ENCODE results near the gene TBX1.
"Not testable (repeated sequence)": the region's sequence is repeated elsewhere in the genome, so short reads cannot be mapped to it uniquely, and the experiment has no call there.

TBX1 gene

DNA sequence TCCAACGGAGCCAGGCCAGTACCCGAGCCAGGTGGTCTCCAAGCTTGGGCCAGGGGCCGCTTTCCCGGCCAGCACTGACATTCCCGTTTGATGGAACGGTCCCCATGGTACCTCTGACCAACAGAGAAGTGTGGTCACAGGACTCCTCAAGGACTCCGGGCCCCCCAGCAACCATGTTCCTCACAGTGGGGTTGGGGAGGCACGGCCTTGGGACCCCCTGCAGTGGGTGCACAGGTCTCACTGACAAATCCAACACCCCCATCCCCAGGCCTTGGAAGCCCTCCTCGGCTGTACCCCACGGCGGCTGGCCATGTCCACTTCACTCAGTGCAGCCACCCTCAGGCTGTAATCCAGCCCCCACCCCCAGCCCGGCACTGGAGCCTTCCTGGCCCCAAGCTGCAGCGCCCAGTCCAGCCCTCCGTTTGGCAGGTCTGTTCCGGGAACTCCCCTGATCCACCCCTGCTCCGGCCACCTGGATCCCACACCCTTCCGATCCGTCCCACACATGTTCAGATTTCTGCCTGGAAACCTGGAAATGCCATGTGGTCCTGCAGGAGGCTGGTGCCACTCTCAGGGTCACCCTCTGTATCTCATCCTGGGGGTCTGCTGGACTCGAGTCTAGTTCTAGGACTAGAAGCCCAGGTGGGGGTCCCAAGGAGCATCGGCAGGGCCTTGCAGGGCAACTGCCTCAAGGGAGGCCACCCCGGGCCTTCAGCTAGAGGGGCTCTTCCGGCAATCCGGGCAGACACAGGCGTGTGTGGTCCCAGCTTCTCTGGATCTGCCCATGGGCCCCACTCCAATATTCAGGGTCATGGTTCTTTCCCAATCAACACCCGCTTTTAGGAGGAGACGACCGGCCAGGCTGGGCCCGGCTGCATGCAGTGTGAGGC is 26.6 kb downstream of the TBX1 start:
- DNase-seq, result no peak

DNA sequence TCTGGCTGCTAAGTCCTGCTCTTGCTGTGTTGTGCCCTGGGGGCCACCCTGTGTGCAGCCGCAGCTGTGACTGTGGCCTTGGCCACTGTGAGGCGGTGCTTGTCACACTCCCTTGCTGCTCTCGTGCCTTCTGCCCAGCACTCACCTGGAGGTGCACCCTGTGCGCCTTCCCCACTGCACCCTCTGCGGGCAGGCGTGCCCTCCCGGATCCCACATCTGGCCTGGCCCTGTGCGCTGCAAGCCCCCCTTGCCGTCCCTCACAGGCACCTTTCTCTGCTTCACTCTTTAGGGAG is 27.2 kb downstream of the TBX1 start:
- DNase-seq, result no peak

DNA sequence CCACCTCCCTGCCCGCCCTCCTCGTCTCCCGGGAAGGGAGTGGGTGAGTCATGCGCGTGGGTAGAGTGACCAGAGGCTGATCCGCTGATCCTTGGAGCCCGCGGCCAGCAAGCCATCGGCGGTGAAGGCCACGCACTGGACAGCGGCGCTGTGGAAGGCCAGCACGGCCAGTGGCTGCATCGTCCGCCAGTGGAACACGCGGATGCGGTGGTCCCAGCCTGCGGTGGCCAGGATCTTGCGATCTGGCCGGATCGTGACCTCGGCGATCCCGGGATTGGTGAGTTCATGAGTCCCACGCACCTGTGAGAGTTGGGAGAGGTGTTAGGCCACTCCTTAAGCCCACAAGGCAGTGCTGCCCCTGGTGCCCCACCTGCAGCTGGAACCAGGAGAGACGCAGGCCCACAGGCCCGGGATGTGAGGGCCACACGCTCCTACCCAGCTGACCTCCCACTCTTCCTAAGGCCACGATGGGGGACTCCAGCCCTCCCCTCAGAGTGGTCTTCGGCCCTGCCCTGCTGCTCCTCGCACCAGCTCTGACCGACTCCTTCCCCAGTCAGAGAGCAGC is 28.2 kb downstream of the TBX1 start:
- no peak for DNase-seq

DNA sequence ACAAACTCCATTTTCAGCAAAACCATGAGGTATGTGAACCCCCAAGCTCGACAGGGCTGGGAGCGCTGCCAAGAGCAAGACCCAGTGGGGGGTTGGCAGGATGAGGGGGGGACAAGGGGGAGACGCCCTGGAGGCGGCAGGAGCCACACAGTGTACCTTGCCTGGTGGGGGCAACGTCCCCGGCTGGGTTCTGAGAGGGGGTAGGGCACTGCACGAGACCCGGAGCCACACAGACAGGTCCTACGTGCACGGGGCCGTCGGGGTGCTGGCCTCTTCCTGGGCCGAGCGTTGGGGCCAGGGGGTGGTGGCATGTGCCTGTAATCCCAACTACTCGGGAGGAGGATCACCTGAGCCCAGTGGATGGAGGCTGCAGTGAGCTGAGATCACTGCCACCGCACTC is 28.8 kb downstream of the TBX1 start:
- DNase-seq, result no peak

DNA sequence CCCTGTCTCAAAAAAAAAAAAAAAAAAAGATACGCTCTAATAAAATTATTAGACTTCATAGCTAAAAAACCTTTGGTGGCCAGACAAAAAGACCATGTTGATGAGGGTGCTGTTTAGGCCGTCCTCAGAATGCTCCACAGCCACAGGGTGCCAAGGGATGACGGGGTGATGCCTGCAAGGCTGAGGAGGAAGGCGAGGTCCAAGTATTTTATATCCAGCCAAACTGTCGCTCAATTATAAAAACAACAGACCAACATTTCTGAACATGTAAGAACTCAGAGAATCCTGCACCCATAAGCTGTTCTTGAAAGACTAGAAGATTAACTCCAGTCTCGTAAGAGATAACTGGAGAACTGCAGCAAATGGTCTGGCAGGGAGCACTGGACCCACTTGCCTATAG is 29.2 kb downstream of the TBX1 start:
- DNase-seq, result no peak

DNA sequence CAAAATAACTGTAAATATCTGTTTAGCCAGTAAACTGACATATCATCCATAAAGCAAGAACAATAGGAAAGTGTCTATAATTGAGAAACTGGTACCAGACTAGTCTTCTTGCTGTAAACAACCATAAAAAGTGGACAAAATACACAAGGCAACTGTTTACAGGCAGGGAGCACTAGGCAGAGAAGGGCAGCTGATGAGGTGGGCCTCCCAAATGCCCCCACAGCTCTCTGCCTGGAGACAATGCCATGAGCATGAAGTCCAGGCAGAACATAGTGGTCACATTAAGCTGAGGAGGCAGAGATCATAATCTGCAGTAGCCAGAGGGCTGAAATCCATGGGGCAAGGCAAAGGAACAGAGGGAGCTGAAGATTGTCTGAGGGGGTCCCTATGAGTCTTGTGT is 30.7 kb downstream of the TBX1 start:
- no peak for DNase-seq

DNA sequence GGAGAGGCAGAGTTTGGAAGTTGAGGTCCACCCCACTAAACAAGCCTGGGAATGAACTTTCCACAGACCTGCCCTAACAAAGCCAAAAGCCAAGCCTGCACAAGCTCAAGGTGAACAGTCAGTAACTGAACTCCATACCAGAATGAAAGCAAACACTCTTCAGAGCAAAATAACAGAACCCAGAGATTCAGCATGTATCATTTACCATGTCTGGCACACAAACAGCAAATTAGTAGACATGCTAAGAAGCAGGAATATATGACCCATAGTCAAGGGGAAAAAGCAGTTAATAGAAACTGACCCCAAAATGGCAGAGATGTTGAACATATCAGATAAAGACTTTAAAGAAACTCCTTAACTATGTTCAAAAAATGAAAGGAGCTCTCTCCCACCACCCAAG is 31.3 kb downstream of the TBX1 start:
- no peak for DNase-seq

DNA sequence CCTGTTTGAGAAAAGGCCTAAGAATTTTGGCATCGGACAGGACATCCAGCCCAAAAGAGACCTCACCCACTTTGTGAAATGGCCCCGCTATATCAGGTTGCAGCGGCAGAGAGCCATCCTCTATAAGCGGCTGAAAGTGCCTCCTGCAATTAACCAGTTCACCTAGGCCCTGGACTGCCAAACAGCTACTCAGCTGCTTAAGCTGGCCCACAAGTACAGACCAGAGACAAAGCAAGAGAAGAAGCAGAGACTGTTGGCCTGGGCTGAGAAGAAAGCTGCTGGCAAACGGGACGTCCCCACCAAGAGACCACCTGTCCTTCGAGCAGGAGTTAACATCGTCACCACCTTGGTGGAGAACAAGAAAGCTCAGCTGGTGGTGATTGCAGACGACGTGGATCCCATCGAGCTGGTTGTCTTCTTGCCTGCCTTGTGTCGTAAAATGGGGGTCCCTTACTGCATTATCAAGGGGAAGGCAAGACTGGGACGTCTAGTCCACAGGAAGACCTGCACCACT is 31.9 kb downstream of the TBX1 start:
- not testable (repeated sequence) for DNase-seq

DNA sequence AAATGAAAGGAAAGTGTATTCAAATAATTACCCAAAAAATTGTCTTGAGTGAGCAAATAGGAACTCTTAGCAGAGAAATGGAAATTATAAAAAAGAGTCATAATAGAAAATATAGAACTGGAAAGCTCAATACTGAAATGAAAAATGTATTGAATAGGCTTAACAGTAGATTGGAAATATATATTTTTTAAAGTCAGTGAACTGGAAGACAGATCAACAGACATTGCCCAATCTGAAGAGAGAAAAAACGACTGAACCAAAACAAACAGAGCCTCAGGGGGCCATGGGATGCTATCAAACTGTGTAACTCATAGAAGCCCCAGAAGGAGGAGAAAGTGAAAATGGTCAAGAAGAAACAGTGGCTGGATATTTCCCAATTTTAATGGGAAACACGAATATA is 32.6 kb downstream of the TBX1 start:
- DNase-seq, result no peak

DNA sequence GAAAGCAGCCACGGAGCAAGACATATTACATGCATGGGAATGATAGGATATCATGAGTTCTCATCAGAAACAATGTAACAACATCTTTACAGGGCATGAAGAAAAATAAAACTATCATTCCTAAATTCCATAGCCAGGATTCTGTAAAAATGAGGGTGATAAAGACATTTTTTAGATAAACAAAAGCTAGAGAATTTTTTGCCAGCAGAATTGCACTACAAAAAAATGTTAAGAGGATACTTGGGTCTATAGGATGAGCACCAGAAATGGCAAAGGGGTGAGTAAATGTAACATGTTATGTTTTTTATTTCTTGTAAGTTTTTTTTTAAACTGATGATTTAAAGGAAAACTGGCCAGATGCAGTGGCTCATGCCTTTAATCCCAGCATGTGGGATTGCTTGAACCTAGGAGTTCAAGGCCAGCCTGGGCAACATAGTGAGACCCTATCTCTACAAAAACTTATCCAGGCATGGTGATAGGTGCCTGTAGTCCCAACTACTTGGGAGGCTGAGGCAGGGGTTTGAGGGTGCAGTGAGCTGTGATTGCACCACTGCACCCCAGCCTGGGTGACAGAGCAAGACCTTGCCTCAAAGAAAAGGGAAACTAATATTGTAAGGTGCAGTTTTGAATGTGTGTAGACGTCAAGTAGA is 33.2 kb downstream of the TBX1 start:
- no peak for DNase-seq

DNA sequence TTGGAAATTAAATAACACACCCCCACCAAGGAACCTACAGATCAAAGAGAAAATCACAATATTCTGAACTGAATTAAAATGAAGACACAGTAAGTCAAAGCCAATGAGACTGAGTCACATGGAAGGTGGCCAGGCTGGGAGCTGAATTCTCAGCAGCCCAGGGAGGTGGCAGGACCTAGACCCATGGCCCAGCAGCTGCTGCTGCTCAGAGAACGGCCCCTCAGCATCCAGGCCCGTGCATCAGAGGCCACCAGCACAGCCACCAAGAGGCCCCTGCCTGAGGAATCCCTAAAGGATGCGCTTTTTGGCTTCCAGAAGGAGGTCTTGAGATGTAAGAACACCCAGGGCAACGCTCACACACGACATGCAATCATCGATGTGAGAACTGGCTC is 35.0 kb downstream of the TBX1 start:
- no peak for DNase-seq

DNA sequence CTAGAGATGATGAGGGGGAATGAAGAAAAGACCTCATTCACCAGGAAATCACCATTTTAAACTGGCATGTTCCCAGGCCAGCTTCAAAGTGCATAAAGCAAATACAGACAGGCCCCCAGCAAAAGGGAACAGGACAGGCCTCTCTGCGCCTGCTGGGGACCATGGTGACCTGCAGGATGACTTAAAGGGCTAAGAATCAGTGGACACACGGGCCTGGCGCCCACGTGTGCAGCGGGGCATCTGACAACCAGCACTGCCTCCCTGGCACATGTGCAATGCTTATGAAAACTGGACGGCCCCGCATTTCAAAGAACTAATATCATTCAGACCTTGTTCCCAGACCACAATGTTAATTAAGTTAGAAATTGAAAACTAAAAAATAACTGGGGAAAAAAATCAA is 35.6 kb downstream of the TBX1 start:
- DNase-seq, result no peak

DNA sequence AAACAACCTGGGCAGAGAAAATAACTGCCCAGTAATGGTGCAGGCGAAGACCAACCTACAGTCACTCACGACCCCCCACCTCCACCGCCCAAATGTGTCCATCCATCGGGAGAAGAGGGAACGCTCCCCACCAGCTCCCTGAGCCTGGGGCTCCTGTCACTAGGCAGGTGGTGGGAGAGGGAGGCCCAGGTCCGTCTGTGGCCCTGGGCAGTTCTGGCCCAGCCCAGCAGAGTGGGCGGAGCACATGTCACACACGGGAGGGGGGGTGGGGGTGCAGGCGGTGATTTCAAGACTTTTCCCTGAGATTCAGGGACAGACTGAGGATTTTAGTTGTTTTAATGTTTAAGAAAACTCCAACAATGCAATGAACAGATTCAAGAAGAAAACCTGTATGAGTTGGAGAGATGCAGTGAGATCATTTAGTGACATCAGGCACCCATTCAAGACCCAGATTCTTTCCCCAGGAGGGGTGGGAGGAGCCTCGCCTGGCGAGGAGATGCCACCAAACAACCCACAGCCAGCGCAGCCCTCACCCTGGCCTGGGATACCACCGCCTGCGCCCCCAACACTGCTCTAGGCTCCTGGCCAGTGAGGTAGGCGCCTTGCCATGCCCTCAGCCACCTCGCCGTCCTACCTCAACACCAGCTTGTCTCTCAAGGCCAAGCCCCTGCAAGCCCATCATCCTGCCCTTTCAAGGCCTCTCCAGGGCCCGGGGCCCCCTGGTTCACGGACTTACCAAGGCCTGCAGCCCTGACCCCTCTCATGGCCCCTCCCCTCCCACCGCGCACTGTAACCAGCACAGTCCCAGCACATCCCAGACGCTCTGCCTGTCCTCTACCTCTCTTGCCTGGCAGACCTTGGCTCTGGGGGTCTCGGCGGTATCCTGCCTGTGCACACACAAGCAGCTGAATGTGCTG is 36.8 kb downstream of the TBX1 start:
- DNase-seq, result no peak

DNA sequence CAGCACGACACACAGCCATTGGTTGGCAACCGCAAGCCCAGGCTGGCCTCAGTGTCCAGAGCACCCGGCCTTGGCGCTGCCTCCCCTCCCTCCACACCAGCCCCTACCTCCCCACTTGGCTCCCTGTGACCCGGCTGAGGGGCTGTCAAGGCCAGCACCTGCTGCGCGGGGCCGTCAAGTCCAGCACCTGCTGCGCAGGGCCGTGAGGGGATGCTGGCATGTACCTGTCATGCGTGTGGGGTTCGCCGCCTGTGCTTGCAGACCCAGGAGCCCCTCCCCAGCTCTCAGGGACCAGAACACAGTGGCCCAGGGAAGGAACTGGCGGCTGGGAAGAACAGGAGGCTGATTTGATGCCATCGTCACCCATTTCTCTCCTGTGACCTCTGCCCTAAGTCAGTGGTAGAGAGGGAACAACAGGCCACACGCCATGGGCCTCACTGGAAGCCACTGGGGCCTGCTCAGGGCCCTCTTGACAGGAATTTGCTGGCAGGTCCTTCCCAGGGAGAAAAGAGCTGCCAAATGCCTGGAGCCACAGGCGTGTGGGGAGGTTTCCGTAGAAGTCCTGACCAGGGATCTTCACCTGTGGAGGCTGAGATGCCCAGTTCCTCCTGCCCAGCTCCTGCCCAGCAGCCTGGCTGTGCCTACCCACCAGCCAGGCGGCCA is 37.6 kb downstream of the TBX1 start:
- DNase-seq, result no peak

DNA sequence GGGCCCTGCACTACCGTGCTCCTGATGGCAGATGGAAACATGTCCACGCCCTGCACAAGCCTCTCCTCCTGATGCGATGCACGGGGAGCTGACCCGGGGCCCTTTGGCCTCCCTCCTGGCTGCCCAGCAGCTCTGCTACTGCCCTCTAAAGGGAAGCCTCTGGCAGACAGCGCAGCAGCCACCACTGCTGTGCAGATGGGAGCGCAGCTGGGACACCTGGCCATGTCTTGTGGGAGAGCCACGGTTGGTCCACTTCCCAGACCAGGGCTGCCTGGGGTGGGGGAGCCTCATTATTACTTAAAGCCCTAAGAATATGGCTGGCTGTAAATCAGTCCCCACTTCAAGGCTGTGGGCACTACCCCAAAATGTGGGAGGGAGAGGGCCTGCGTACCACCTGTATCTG is 38.3 kb downstream of the TBX1 start:
- DNase-seq, result no peak

DNA sequence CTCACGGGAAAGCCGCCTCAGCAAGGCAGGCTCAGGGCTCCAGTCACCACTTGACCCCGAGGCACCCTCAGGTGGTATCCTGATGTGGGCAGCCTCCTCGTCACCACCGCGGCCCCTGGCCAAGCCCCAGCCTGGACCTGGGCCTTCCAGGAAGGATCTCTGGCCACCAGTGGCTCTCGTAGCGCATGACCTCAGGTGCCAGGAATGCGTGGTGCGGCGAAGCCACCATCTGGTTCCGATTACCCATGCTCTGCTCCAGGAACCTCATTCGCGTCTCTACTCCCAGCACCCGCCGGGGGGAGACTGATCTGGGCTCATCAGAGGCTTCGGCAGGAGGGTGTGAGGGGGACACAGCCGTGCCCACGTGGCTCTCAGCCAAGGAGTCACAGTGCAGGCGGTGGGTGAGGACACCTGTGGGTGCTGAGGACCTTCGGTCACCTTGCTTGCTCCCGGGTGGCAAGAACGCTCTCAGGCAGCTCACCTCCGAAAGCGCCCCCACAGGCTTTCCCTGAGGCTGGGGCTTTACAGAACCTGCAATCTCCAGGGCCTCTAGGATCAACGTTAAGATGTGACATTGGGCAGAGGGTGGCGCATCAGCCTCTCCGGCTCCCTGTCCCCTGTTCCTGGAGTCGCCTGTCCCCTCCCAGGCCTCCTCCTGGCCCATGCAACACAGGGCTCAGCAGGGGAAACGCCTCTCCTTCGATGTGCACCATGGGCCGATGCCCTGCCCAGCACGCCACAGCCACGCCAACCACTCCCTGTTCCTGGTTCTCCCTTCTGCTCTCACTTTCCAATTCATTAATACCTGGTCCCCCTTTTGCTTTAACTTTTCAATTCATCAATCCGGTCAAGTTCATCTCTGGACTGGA is 39.0 kb downstream of the TBX1 start:
- peak; percentile 36 for DNase-seq

DNA sequence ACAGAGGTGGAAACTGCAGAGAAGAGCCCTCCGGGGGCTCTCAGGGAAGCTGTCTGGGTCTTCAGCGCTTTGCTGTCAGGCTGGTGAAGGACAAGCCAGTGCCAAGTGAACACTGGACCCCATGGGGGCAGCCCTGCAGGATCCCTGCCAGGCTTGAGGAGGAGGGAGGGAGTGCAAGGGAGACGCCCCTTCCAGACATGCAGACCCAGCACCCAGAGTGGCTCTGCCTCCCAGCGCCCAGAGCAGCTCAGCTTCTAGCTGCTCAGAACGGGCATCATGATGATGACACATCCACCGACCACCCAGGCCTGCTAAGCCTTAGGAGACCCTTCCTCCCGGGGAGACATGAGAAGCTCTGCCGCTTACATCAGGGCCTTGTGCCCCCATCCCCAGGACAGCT is 39.7 kb downstream of the TBX1 start:
- no peak for DNase-seq

DNA sequence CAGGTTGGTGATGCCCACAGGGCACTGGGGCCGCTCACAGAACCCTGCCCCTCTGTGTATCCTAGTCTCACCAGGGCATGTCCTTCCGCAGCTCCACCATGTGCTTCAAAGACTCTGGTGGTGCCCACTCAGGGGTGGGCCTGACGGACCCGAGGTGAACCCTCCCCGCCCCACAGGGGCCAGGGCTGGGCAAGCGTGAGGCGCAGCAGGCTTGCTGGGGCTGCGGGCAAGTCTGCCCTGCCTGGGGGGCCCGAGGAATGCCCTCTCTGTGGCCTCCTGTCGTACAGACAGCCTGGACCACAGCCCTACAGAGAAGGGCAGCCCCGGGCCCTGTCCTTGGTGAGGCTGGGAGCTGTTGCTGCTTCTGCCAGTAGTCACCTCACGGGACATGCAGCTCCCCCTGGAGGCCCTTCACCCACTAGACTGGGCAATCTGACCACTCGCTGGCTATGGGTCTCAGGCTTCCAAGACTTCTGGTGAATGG is 40.2 kb downstream of the TBX1 start:
- peak; percentile 12 for DNase-seq

DNA sequence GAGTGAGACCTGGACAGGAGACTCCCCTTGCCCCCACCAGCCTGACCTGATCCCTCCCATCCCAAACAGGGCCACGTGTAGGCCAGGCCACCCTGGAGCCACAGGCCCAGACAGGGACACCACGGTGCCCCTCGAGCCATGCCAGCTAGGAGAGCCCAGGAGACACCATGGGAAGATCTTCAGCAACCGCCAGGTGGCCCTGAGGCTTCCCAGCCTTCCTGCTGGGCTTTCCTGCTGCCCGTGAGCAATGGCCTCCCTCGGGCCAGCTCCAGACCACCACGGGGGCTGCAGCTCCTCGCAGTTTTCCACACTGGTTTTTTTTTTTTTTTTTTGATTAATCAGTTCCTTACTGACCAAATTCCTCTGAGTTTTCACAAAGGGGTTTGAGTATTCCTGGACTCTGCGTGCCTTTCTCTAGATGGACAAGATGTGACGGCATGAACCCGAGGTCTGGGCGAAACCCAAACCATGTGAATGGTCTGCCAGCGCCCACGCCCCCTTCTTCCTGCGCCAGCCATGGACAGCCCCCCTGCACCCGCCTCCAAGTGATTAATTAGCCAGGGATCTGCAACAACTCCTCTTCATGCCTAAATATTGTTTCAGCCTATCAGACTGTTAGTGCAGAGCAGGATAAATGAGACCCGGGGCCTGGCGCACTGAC is 40.9 kb downstream of the TBX1 start:
- no peak for DNase-seq

DNA sequence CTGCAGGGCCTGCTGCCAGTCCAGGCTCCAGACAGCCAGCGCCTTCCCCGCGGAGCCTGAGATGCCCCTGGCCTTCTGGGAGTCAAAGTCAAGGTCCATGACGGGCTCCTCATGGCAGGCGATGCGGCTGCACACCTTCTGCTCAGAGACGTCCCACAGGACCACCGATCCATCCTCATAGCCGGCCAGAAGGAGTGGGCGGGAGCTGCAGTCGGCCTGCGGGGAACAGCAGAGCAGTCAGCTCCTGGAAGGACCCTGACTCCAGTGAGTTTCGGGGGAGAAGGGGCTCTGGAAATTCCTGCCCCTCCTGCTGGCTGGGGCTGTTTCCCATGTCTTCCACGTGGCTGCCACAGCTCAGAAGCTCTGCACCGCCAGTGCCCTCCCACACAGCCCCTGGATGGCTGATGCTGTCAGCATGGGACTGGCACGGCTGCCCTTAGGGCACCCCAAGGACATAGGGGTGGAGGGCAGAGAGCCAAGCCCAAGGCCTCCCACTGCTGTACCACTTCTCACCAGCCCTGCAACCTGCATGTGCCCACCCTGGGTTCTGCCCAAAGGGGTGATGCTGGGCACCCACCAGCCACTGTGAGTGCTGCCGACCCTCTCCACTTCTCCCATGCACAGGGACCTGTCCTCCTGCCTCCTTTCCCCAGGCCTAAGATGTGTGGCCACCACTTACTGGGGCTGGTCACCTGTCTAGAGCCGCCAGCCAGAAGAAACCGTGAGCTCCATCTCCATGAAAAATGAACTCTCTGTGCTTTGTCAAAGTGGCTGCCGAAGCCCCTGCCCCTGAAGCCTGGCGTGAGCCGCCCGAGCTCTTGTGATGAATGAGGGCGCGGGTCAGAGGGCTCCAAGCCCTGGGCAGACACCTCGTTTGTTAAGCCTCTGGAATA is 41.7 kb downstream of the TBX1 start:
- no peak for DNase-seq
